Left kidney (tissue), 2 donors: ENCODE measurements around the gene DOCK9. TPM values are rescaled to one million over a fixed set of nuclear protein-coding genes. Genes with fewer than 3 reads are reported as not detected.

Experiments
- DNase-seq: peaks from one replicate; pipeline ENCODE4 v3.0.0-alpha.2; 2013
- polyA plus RNA-seq: library from polyadenylated mRNA; unstranded; fragments of 120-200 nt; gene quantifications from one replicate; pipeline ENCODE4 v1.2.1, GENCODE V29; 2013; ENCODE audit not compliant: insufficient read length

The DOCK9 gene
- polyA plus RNA-seq, 1 donor: 66.5 TPM

DNA sequence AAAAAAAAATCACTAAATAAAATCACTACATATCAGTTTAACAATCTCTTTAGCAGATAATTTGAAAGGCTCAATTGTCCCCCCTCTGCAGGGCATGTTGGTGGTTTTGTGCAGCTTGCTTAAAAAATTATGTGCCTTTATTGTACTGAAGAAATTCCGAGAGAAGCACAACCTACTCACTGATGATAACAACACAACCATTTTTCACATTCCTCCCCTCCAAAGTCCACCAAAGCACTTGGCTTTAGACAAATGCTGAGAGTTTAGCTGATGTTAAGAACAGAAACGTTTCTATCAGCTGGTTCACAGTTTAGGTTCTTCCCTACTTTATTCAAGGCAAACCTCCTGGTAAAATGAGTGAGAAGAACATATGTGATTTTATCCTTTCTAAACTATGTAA is 923 bp downstream of the DOCK9 start:
- no peak for DNase-seq

DNA sequence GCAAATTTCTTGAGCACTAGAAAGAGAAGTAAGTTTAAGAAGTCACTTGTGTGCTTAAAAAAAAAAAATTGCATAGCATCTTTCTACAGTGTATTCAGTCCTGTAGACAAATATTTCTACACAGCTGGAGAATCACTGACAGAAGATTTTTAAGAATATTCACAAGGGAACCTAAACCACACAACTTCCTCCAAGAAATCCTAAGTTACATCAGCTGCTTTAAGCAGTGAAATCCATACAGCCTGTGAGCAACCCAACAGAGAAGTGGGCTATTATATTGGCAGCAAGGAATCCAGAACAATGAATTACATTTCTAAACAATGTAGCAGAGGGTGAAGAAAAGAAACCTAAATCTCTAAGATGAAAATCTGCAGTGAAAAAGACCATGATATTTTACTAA is 1.5 kb downstream of the DOCK9 start:
- DNase-seq: no peak

DNA sequence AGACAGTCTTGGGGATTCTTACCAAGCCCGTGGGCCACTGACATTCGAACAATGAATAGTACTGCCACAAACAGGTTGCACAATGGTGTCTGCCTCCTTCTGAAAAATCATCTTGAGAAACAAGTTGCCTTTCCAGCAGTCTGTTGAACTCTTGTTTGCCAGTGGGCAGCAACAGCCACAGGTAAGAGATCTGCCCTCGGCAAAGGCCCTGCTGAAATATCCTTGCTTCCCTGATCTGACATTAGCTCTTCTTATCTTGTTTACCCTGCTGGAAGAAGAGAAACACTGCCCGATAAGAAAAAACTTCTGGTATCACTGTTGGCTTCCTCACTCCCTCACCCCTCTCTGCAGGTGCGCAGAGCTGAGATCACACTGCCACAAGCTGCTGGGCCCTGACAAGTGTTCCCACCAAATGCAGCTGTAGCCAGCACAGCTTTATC is 2.0 kb downstream of the DOCK9 start:
- no peak for DNase-seq

DNA sequence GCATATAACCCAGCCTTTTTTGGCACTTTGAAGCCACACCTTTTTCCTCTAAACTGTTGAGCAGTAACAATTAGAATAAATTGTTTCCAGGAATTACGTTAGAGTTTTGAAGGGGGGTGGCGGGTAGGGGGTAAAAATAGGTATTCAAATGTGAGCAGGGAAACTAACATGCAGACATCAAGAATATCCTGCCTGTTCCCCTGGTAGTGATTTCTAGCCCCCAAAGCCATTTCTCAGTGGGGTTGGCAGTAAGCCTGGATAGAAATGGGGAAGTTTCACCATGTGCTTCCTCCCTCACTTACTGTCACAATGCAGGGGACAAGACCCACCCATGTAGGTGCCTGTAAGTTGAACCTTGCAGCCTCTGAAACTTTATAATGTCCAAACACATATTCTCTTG is 3.8 kb downstream of the DOCK9 start:
- no peak for DNase-seq

DNA sequence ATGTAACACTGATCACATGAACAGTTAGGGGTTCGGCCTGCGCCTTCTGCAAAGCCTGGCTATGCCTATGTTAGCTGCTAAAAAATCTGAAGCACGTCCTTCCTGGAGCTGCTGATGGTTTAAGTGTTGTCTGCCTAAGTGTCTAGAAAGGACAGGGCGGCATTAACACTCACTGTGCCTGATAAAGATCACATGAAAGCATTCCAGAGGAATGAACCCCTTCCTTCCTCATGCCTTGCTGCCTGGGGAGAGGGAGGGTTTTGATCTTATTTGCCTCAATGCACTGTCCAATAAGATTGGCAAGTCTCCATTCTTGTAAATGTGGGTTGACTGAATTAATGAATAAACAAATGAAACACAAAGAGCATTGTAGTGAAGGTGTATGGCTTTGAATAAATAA is 5.2 kb downstream of the DOCK9 start:
- DNase-seq: no peak

DNA sequence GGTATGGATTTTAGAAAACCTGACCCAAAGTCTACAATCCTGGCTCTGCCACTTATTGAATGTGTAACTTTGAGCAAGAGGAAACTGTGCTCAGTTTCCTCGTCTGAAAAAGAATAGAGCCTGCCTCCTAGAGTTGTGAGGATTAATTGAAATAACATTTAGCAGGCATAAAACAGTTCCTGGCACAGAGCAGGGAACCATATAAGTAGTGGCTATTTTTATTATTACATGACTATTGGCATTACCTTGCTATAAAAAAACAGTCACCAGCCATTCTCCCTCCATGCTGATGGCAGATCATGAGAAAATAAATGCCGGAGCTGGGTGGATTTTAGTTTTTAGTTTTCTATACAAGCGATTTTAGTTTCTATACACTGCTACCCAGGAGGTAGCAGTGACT is 5.8 kb downstream of the DOCK9 start:
- DNase-seq: no peak

DNA sequence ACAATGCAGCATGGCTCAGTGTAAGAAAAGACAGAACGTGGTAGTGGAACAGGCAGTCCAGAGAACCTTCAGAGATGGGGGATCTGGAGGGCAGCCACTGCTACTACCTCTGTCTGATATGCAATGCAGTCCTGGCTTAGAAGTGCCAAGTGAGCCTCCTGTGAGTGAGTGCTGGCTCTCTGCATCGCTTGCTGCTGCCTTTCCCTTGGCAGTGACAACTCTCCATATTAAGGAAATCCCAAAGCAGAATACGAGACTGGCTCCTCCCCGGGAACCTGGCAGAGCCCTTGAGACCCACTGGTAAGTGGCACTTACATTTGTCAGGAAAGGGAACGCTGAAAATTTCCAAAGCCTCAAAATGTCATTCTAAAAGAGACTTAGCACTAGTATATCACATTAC is 7.5 kb downstream of the DOCK9 start:
- DNase-seq: no peak

DNA sequence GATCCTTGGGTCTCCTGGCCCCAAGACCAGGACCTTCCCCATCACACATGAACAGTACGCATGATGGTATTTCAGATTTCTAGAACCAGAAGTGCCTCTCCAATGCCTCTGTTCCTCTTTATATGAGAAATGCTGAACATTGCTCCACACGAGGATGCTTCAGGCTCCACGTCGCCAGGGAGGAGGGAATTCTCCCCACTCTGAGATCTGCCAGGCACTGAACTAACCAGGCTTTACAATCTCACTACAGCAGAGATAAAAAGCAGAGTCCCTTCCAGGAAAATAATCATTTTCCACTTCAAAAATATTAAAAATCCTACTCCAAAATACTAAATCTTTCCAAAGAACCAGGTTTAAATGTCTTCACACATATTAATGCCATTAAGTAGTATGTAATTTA is 10.4 kb downstream of the DOCK9 start:
- no peak for DNase-seq

DNA sequence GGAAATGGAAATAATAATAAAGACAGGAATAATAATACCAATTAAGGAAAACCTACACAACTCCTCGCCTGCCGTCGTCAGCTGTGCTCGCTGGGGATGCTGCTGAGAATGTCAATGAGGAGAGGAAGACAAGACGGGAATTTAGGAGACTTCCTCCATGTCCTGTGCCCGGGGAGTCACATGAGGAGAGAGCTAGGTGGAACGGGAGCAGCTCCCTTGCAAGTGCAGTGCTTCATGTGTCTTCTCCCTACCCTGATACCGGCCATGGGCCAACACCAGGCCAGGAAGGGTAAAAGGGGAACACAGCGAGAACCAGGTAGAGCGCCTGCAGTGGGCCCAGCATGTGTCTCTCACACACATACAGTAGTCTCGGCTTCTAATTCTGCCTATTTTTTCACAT is 11.8 kb downstream of the DOCK9 start:
- DNase-seq: no peak

DNA sequence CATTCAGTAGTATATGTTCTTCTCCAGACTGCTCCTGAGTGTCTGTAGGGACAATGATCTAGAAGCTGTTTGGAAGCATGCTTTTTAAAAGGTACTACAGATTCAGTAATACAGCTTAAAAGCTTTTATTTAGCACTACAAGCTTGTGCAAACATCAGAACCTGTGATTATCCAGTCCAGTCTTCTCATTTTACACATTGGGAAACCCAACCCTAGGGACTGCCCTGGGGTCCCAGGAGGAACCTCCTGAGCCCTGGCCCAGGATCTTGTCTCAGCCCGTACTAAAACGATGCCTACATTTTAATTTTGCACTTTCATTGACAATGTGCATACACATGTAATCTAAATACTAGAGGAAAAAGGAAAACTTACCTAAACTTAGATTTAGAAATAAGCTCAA is 12.5 kb downstream of the DOCK9 start:
- DNase-seq: no peak

DNA sequence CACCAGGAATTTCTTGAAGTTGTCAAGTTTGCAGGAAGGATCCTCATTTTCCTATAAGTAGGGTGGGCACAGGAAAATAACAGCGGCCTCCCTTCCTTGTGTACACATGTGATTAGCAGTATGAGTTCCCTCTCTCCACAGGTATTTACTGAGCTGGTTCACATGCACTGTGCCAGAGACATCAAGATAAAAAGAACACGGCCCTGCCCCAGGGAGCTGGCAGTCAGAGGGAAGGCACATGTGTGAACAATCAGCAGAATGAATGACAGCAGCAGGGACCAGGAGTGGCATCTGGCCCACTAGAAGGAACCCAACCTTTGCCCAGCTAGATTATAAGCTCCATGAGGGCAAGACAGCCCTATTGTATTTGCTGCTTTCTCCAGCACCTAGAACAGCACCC is 13.9 kb downstream of the DOCK9 start:
- DNase-seq: no peak

DNA sequence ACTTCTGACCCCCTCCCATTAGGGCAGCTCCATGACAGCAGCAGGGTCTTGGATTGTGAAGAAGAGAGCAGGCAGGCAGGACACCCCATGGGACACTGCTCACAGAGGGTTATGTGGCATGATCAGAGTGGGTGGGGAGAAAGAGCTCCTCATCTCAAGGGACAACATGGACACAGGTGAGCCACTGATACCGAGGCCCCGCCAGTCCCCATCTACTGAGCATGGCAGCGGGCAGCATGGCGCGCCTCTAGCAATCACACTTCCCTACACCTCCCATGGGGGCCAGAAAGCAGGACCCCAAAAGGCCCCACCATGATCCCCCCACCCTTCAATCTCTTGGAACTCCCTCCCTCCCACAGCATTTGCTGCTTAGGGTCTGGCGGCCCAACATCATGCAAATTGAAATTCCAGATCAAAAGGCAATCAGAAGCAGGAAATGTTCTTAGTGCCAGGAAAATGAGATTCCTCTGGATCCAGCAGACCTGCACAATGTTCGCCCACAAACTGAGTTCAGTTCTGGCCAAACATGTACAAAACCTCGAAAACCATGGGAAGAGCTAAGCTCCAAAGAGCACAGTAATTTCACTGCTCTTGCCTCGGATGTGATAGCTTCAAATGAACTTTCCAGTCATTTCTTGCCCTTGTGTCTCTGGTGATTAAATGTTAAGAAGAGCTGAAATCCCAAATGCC is 14.8 kb downstream of the DOCK9 start:
- DNase-seq: no peak

DNA sequence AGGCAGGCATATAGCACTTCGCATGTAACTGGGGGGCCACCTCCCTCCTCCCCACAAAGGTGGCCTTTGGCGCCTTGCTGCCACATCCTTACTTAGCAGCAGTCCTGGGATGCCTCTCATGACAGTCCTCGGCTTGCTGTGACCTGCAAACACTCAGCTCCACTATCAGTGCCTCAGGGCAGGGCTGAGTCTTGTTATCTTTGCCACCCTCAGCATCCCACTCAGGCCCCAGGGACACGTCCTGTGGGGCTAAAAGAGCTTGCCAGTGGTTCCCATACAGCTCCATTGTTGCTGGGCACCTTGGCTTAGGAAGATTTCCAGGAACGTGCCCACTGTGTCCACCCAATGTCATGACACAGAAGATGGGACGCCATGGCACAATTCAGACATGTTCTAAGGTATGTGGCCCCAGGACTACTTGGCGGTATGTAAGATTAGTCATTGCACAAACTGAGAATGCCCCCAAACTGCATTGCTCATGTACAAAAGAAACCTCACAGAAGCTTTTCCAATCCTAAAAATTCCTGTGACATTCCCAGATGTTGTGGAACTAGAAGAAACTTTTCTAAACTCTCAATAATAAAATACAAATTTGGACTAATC is 16.3 kb downstream of the DOCK9 start:
- DNase-seq: no peak

DNA sequence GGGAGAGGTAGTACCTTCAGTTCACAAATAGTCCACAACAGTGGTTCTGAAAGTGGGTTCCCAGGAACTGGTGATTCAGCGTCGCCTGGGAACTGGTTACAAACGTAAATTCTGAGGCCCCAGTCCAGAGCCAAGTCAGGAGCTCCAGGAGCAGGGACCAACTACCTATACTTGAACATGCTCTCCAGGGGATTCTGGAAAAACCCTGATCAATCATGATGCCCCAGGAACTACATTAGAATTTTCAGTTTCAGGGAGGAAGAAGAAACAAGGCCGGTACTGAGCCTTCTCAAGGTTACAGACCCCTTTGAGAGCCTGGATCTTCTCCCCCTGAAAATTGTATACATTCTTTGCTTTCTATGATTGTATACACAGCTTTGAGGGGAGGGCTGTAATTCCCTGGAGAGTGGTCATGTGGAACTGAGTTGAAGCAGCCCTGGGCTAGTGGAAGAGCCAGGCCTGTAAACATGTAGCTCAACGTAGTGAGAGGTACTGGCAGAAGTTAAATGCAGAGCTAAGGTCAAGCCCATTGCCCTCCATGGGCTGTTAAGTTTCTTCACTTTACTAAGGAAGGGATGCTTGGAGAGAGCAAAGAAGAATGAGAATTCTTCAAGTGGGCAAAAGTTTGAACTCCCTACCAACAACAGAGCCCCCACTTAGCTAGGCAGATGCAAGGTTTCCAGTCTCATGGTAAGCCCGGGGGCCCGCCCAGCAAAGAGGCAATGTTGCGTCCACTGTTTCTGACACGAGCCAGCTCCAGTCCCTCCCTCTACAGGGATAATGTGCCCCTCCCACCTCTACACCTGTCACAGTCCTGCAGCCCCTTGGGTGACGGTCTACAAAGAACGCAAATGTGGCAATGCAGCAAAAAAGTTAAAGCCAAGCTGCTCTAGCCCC is 17.0 kb downstream of the DOCK9 start:
- no peak for DNase-seq

DNA sequence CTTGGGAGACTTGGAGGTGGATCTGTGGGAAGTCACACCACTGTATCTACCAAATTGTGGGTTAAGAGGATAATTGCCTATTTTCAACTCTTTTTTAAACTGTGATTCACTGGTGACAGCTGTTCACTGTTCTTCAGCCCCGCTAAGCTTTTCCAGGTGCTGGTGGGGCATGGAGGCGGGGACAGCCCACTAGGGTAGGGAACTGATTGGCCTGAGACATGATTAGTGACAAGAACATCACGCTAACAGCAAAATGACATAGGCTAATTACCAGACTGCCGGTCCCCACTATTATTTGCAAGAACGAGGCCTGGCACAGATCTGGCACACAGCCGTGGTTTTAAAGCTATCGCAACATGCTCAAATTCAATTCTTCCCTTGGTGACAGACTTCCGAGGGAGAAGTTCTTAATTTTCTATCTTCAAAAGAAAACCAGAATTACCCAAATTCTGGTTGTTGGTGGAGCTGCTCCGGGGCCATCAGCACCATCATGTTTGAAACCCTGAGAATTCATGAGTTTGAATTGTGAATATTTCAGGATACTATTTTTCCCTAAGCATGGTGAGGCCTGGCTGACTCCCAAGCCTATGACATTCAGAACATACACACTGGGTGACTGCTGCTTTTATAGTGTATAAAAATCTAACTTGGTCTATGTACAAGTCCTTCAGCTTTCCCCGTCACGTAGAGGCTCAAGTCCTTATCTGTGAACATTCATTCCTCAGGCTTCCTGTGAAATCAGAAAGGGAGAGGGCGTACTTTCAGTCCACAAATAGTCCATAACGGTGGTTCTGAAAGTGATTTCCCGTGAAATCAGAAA is 17.9 kb downstream of the DOCK9 start:
- no peak for DNase-seq

DNA sequence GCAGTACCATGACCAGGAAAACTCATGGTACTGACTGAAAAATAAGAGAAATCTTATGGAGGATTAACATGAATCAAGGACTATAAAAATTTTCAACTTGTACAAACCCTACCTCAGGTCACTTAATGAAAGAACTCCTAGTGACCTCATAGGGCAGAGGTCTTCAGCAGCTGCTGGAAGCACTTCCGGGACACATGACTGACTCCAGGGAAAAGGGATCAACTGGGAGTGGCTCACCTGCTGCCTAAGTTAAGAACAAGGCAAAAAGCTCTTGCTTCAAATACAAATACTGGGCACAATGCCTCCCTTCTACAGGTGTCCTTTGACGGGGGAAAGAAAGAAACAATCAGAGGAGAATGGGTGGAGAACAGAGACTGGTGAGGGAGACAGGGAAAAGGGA is 18.6 kb downstream of the DOCK9 start:
- no peak for DNase-seq

DNA sequence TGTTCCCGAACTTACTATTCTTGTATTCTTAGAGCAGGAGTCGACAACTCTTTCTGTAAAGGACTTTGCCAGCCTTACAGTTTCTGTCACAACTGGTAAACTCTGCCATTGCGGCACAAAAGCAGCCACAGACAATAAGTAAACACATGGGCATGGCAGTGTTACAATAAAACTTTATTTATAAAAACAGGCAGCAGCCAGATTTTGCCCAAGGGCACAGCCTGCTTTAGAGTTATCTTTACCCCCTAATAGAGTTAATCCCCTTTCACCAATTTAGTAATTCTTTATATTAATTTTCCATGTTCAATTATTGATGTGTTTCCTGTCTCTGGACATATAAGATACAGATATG is 19.4 kb downstream of the DOCK9 start:
- no peak for DNase-seq

DNA sequence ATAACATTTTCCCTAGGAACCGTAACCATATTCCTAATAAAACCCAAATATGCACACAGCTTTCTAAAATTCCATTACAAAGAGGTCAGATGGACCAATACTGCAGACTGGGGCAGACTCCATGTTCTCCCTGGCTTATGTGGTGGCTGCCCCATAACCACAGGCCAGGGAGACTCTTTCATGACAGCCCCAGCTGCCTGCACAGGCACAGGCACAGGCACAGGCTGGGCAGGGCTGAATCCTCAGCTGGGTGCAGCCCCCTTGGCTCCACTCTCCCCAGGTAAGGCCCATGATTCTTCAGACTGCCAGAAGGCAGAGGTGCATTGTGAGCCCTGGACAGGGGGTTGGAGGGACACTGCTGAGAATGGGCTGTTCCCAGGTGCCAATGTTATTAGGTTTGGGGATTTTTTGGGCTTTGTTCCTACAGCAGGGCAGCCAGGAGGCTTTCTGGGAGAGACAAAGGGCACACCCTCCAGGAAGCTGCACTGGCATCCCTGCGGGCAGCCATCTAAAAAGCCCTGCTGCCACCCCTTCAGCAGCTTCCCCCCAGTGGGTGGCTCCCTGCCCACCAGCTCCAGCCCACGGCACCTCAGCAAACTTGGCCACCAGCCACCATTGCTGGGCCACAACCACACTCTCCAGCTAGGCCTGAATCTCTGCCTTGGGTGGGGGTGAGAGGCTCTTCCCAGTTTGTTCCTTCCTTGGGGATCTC is 20.0 kb downstream of the DOCK9 start:
- DNase-seq: no peak

DNA sequence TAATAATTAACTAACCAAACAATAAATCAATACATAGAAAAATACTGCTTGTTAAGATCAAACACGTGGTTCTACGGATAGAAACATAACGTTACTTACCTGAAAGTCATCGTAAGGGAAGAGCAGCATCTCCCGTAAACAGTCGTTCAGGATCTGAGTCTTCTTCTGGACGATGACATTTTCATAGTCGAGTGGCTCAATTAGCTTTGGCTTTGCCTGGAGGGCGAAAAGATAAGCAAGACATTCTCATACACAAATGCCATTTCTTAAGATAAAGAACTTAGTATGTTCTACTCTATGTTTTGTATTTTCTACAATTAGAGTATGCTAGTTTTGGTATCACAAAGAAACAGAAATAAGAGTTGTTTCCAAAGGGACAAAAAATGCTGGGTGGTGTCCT is 22.5 kb downstream of the DOCK9 start:
- no peak for DNase-seq

DNA sequence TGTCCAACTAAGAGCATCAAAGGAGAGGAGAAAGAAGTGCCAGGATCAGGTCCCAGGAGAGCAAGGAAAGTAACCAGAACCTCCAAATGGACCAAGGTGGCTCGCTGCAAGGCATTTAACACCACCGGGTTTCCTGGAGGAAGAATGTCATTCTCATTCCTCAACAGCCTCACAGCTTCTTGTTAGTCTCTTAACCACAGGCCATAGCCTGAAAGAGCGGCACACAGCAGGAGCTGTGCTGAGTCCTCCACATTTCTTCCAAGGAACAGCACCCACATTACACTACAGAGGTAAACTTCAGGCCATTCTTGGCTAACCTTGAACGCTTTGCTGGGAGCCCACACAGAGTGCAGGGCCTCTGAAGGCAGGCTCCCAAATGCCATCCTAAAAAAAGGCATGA is 23.6 kb downstream of the DOCK9 start:
- no peak for DNase-seq

DNA sequence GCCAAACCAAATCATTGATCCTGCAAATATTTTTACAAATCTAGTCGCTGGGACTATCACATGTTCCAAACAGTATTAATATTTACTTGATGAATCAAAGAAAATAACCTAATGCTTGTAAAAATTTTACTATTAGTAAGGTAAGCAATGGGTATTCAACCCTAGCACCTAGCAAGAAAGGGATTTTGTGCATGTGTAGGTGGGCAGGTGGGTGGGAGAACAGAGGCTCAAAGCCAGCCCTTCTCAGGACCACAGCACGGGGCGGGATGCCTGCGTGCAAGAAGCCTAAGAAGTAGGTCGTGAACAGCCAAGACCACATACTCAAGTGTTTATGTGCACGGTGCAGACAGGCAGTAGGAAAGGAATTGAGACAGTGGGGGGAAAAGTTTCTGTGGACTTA is 26.6 kb downstream of the DOCK9 start:
- DNase-seq: no peak

DNA sequence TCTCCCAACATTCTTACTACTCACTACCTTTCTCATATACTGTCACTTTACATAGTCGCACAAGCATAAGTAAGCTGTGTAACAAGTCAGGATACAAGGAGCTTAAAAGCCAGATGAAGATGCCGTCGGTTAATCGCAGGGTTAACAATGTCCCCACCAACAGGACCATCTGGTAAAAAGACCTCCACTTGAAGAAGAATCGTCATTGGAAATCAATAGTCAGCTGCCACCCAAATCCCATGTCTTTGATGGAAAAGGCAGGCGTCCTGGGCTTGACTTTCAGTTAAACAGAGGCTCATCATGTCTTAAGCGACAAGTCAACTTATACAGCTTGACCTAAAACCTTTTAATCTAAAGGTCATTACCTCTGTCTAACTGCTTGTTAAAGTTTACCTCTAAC is 27.2 kb downstream of the DOCK9 start:
- no peak for DNase-seq
